NB4 (cell line): ENCODE measurements around the gene GGTA1.

ENCODE experiments used
- DNase-seq: peaks from one replicate; pipeline ENCODE4 v3.0.0; 2010; ENCODE audit warnings: low read depth
- H3K4me3 ChIP-seq: one replicate; pipeline ENCODE4 v1.5.1; 2011; ENCODE audit warnings: mild to moderate bottlenecking, low read depth, low read length, moderate library complexity
- MYC ChIP-seq: IDR thresholded peaks from 2 replicates; pipeline ENCODE4 v1.6.1; 2011; ENCODE audit warnings: low read depth, low read length
- POLR2A ChIP-seq: IDR thresholded peaks from 2 replicates; pipeline ENCODE4 v1.6.1; 2011; ENCODE audit warnings: mild to moderate bottlenecking; ENCODE audit not compliant: insufficient read length; ENCODE audit errors: extremely low read depth
- TF ChIP-seq, protein P1 (sequence below): IDR thresholded peaks from 2 replicates; pipeline ENCODE4 v1.6.1; 2011; ENCODE audit warnings: low read depth, low read length
- TF ChIP-seq, protein P2 (sequence below): IDR thresholded peaks from one replicate; pipeline ENCODE4 v1.5.1; 2012; ENCODE audit warnings: low read depth, low read length

Gene GGTA1

GRCh38 chr9:121494192-121494591, 5.5 kb downstream of the GGTA1 start:
- TF ChIP-seq MYC (no peak), POLR2A (no peak)
- TF ChIP-seq, protein P1, sequence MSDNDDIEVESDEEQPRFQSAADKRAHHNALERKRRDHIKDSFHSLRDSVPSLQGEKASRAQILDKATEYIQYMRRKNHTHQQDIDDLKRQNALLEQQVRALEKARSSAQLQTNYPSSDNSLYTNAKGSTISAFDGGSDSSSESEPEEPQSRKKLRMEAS: peak; percentile 66; the same call in 1 of the 2 replicates
- TF ChIP-seq, protein P2, sequence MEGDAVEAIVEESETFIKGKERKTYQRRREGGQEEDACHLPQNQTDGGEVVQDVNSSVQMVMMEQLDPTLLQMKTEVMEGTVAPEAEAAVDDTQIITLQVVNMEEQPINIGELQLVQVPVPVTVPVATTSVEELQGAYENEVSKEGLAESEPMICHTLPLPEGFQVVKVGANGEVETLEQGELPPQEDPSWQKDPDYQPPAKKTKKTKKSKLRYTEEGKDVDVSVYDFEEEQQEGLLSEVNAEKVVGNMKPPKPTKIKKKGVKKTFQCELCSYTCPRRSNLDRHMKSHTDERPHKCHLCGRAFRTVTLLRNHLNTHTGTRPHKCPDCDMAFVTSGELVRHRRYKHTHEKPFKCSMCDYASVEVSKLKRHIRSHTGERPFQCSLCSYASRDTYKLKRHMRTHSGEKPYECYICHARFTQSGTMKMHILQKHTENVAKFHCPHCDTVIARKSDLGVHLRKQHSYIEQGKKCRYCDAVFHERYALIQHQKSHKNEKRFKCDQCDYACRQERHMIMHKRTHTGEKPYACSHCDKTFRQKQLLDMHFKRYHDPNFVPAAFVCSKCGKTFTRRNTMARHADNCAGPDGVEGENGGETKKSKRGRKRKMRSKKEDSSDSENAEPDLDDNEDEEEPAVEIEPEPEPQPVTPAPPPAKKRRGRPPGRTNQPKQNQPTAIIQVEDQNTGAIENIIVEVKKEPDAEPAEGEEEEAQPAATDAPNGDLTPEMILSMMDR: no peak
- DNase-seq: peak; percentile 65
- no peak overlapping the region for H3K4me3 ChIP-seq

DNA sequence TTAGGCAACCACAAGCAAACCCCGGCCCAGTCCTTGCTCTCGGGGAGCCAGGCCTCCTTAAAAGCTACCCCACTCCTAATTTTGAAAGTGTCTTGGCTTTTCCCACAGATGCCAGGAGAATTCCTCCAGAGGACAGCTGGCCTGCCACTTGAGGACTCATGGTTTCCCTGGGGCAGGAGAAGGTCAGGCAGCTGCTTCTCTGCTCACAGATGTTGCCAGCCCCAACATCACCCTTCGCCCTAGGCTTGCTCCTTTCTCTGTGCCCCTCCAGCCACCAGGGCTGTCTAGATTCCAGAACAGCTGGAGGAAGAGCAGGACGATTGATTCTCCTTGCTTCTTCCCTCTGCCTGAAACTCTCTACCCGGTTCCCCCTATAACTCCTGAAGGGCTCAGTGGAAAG, 8.5 kb downstream of the GGTA1 start:
- TF ChIP-seq, protein P1: no peak
- no peak for TF ChIP-seq MYC
- TF ChIP-seq POLR2A: no peak
- TF ChIP-seq, protein P2: no peak
- DNase-seq: no peak

DNA sequence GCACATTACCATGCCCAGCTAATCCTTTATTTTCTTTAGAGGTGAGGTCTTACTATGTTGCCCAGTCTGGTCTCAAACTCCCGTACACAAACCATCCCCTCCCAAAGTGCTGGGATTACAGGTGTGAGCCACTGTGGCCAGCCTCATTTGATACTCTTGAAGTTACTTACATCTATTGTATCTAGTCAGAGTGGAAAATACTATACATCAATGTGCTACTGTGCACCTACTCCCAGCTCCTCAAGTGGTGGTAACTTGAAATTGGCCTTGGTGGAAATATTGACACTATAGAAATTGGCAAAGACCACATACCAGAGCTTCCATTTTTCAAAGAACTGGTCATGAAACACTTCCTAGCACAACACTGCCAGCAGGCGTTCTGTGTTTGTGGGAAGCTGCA, 10.3 kb downstream of the GGTA1 start:
- DNase-seq: no peak
- TF ChIP-seq POLR2A (no peak), MYC (no peak)
- TF ChIP-seq, protein P2: no peak
- TF ChIP-seq, protein P1: no peak
- H3K4me3 ChIP-seq: no peak overlapping the region

More for the DNA sequence above, 8.5 kb downstream of the GGTA1 start:
- no peak overlapping the region for H3K4me3 ChIP-seq

DNA sequence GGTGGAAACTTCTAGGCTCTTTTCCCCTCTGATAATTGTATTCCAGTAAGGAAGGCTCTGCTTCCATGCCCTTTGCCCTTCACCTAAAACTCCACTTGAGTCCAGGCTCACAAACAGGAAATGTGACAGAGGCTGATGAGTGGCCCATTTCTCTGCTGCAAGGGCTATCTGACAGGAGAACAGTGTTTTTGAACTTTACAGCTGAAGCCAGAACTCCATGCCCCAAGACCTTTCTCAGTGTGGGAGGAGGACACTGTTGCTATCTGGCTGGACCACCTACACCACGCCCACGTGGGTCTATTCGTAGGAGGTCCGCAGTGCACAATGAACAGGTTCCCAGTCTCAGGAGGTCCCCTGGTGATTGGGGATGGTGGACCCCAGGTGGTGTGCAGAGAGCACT, 13.6 kb downstream of the GGTA1 start:
- H3K4me3 ChIP-seq: no peak overlapping the region
- no peak for DNase-seq
- TF ChIP-seq, protein P2: no peak
- TF ChIP-seq, protein P1: no peak
- TF ChIP-seq POLR2A: no peak
- TF ChIP-seq MYC: no peak

DNA sequence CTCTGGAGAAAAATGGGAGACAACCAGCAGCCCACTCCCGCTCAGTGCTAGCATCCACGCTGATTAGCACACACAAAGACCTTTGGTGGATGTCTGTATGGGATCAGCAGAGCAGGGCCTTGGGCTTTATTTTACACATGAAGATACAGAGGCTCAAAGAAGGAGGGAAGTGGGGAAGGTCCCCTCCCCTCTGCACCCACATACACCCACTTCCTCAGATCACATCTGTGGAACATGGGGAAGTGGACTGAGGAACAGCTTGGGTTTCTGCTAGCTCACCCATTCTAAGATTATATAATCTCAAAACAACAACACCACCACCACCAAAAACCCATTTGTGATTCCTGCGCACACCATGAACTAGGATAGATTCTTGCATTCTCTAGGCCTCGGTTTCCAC, 14.0 kb downstream of the GGTA1 start:
- TF ChIP-seq MYC: no peak
- TF ChIP-seq, protein P1: 0 out of 2 replicates have a peak, but pooled peaks have one; percentile 16
- TF ChIP-seq POLR2A: no peak
- TF ChIP-seq, protein P2: no peak
- no peak overlapping the region for H3K4me3 ChIP-seq
- DNase-seq: peak; percentile 64

- TF ChIP-seq, protein P1: no peak
- TF ChIP-seq POLR2A (no peak), MYC (no peak)
- TF ChIP-seq, protein P2: no peak
- DNase-seq: no peak
- no peak overlapping the region for H3K4me3 ChIP-seq
These were observed 14.8 kb downstream of the GGTA1 start for GRCh38 chr9:121484651-121485446.
